DND-41 (cell line): ENCODE measurements around the gene LUZP2.

Experiments
- ATAC-seq: fragments of 200-7000 bp; cut with Tn5 transposase; 3 replicates; pipeline ENCODE4 v1.9.1; 2021; ENCODE audit warnings: low read depth; ENCODE audit not compliant: insufficient read depth
- DNase-seq: peaks from one replicate; pipeline ENCODE4 v3.0.0-alpha.2; 2020
- H2AFZ ChIP-seq: 2 replicates; pipeline ENCODE4 v1.6.0; 2012; ENCODE audit warnings: low read depth, low read length
- H3K27ac ChIP-seq: 2 replicates; pipeline ENCODE4 v1.5.1; 2012; ENCODE audit warnings: low read length, inconsistent platforms
- H3K27me3 ChIP-seq: fragments of 200-600 bp; sonication (generic); 2 replicates; pipeline ENCODE4 v1.6.0; 2012; ENCODE audit warnings: low read length, mild to moderate bottlenecking, inconsistent platforms; ENCODE audit not compliant: insufficient read depth, poor library complexity
- H3K36me3 ChIP-seq: 2 replicates; pipeline ENCODE4 v1.5.1; 2012; ENCODE audit warnings: low read length, inconsistent platforms; ENCODE audit not compliant: insufficient read depth
- H3K4me1 ChIP-seq: 2 replicates; pipeline ENCODE4 v1.5.1; 2012; ENCODE audit warnings: mild to moderate bottlenecking, low read length; ENCODE audit not compliant: insufficient read depth
- H3K4me2 ChIP-seq: 2 replicates; pipeline ENCODE4 v1.6.0; 2012; ENCODE audit warnings: mild to moderate bottlenecking, moderate library complexity, low read length, inconsistent platforms; ENCODE audit not compliant: insufficient read depth
- H3K4me3 ChIP-seq, 2 experiments: fragments of 200-600 bp in 1 of 2; shearing (Covaris generic) in 1 of 2; 2 replicates each; pipeline ENCODE4 v1.5.1; 2012 to 2016; ENCODE audit warnings: inconsistent platforms in 2 of 2, low read length in 2 of 2, mild to moderate bottlenecking in 2 of 2, low read depth in 1 of 2, moderate library complexity in 1 of 2
- H3K79me2 ChIP-seq: 2 replicates; pipeline ENCODE4 v1.6.0; 2012; ENCODE audit warnings: low read length, inconsistent platforms; ENCODE audit not compliant: insufficient read depth
- H3K9ac ChIP-seq: 2 replicates; pipeline ENCODE4 v1.6.0; 2012; ENCODE audit warnings: low read depth, mild to moderate bottlenecking, inconsistent platforms, low read length, moderate library complexity
- H3K9me3 ChIP-seq: 2 replicates; pipeline ENCODE4 v1.5.1; 2012; ENCODE audit warnings: low read length, moderate library complexity, mild to moderate bottlenecking, inconsistent platforms; ENCODE audit not compliant: insufficient read depth, severe bottlenecking
- H4K20me1 ChIP-seq: 2 replicates; pipeline ENCODE4 v1.6.0; 2012; ENCODE audit warnings: low read length; ENCODE audit not compliant: insufficient read depth
- CTCF ChIP-seq: IDR thresholded peaks from 2 replicates; pipeline ENCODE4 v1.5.1; 2012; ENCODE audit warnings: borderline replicate concordance, low read length, moderate library complexity, mild to moderate bottlenecking; ENCODE audit not compliant: poor library complexity, severe bottlenecking; ENCODE audit errors: extremely low read depth
- EZH2 ChIP-seq: IDR thresholded peaks from 3 replicates; pipeline ENCODE4 v1.6.1; 2012; ENCODE audit warnings: borderline replicate concordance, low read depth, mild to moderate bottlenecking, moderate library complexity, low read length, inconsistent platforms; ENCODE audit not compliant: severe bottlenecking

The LUZP2 gene

DNA sequence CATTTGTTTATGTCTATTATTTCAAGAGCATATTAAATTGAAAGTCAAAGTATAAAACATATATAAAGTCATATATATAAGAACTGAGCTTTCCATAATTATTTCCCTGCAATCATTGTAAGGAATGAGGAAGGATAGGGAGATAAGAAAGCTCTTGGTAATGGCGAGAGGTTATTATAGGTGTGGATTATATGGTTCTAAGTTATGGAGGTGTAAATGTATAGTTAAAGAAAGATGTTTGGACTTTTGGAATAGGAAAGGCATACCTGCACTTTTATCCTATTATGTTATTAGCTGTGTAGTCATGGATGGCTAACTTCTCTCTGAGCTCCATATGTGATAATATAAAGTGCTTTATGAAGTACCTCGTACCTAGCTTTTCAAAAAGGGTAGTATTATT is 127.6 kb downstream of the LUZP2 start:
- H2AFZ ChIP-seq: no peak overlapping the region
- no peaks in the 10 kb centered on the region for H3K4me1 ChIP-seq
- no peaks in the 10 kb centered on the region for H3K36me3 ChIP-seq
- no peak overlapping the region for H3K4me3 ChIP-seq
- no peak for DNase-seq
- H3K27me3 ChIP-seq: no peaks in the 10 kb centered on the region
- TF ChIP-seq EZH2 (no peak), CTCF (no peak)
- no peak overlapping the region for H3K27ac ChIP-seq
- H3K79me2 ChIP-seq: no peaks in the 10 kb centered on the region
- ATAC-seq: no peak
- no peak overlapping the region for H3K9ac ChIP-seq
- no peaks in the 10 kb centered on the region for H3K9me3 ChIP-seq
- H4K20me1 ChIP-seq: no peaks in the 10 kb centered on the region
- H3K4me2 ChIP-seq: no peak overlapping the region

GRCh38 chr11:24625975-24626374 is 129.1 kb downstream of the LUZP2 start:
- TF ChIP-seq EZH2: no peak
- no peak for TF ChIP-seq CTCF

DNA sequence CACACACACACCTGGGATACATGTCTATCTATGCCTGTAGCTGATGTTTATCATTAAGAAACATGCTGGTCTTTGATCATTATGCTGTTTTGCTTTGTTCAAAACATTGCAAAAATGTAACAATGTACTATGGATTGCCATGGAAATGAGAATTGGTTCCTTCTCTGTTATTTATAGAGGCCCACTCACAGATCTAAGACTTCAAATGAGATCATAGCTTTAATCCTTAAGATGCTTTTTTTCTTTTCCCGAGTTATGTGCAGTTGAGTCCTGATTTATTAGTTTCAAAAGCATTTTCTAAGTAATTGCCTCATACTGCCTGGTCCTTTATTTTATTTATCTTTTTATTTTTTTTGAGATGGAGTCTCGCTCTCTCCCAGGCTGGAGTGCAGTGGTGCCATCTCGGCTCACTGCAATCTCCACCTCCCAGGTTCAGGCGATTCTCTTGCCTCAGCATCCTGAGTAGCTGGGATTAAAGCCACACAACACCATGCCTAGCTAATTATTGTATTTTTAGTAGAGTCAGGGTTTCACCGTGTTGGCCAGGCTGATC is 131.4 kb downstream of the LUZP2 start:
- no peaks in the 10 kb centered on the region for H3K27me3 ChIP-seq
- H3K4me3 ChIP-seq: no peak overlapping the region
- H2AFZ ChIP-seq: no peak overlapping the region
- H4K20me1 ChIP-seq: no peaks in the 10 kb centered on the region
- no peaks in the 10 kb centered on the region for H3K36me3 ChIP-seq
- H3K27ac ChIP-seq: no peak overlapping the region
- no peaks in the 10 kb centered on the region for H3K9me3 ChIP-seq
- H3K4me2 ChIP-seq: no peak overlapping the region
- no peaks in the 10 kb centered on the region for H3K79me2 ChIP-seq
- ATAC-seq: no peak
- no peak for DNase-seq
- no peak for TF ChIP-seq CTCF
- no peak for TF ChIP-seq EZH2
- no peak overlapping the region for H3K9ac ChIP-seq
- no peaks in the 10 kb centered on the region for H3K4me1 ChIP-seq

More at GRCh38 chr11:24625975-24626374, 129.1 kb downstream of the LUZP2 start:
- Histone ChIP-seq H3K27me3 (no peaks in the 10 kb centered on the region), H3K36me3 (no peaks in the 10 kb centered on the region), H3K4me1 (no peaks in the 10 kb centered on the region), H3K9me3 (no peaks in the 10 kb centered on the region), H3K79me2 (no peaks in the 10 kb centered on the region), H3K9ac (no peak overlapping the region), H2AFZ (no peak overlapping the region), H3K27ac (no peak overlapping the region), H3K4me2 (no peak overlapping the region), H3K4me3 (no peak overlapping the region), H4K20me1 (no peaks in the 10 kb centered on the region)
- DNase-seq: no peak
- no peak for ATAC-seq
